ENCODE data around the gene CDH12. TPM values are rescaled to one million over a fixed set of nuclear protein-coding genes. Genes with fewer than 3 reads are reported as not detected.
"Not testable (repeated sequence)": the region's sequence is repeated elsewhere in the genome, so short reads cannot be mapped to it uniquely, and the experiment has no call there.

Gene CDH12
- polyA plus RNA-seq, 2 of the 4 experiments (the other 2 are of a cell fraction): 0.04 TPM; not detected in 1

- CTCF ChIA-PET, POLR2A ChIA-PET, FAIRE-seq: not testable (repeated sequence)
Observed at GRCh38 chr5:22154779-22155178, 698.4 kb downstream of the CDH12 start.

GRCh38 chr5:22151801-22152200 lies 701.3 kb downstream of the CDH12 start:
- H3K4me2 ChIP-seq; H3K4me3 ChIP-seq; H3K9me3 ChIP-seq; H3K4me1 ChIP-seq; H3K27ac ChIP-seq; ATAC-seq; CTCF ChIA-PET; DNase-seq (ENCODE audit: low read depth in 1 of 2, low spot score in 1 of 2); POLR2A ChIA-PET: not testable (repeated sequence)
- FAIRE-seq: peak; percentile 92
- 14% methylated on average over 9 of the region's 9 CpGs for WGBS (ENCODE audit: missing lambda C conversion rate)

More at GRCh38 chr5:22154779-22155178, 698.4 kb downstream of the CDH12 start:
- not testable (repeated sequence) for DNase-seq (ENCODE audit: low read depth in 1 of 2, low spot score in 1 of 2); H3K4me2 ChIP-seq; H3K4me1 ChIP-seq; H3K27ac ChIP-seq; H3K9me3 ChIP-seq; H3K4me3 ChIP-seq; ATAC-seq
- 3% methylated on average over 2 of the region's 2 CpGs for WGBS (ENCODE audit: missing lambda C conversion rate)

DNA sequence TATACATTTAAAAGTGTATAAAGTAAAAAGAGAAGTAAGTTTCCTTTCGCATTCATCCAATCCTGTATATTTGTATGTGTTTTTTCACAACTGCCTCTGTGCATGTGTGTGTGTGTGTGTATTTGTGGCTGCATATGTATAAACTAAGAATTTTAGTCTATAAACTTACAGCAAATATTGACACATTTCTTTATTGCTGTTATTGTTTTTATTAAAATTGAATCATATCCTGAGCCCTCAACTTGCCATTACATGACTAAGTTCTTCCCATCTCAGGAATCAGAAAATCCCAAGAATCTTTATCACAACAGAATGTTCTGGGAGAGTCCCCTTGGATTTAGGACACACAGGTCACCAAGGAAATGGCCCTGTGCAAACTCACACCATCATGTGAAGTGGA lies 712.7 kb downstream of the CDH12 start:
- WGBS (ENCODE audit: missing lambda C conversion rate): 35% methylated on average over 1 of the region's 1 CpG
- H3K4me1 ChIP-seq; H3K27ac ChIP-seq; FAIRE-seq; DNase-seq (ENCODE audit: low read depth in 1 of 2, low spot score in 1 of 2); H3K4me2 ChIP-seq; H3K9me3 ChIP-seq; H3K4me3 ChIP-seq; CTCF ChIA-PET; POLR2A ChIA-PET; ATAC-seq: not testable (repeated sequence)

GRCh38 chr5:22139662-22140300 lies 713.4 kb downstream of the CDH12 start:
- POLR2A ChIA-PET; CTCF ChIA-PET; H3K4me3 ChIP-seq; H3K9me3 ChIP-seq; DNase-seq (ENCODE audit: low read depth in 1 of 2, low spot score in 1 of 2); H3K4me1 ChIP-seq; H3K27ac ChIP-seq; H3K4me2 ChIP-seq; ATAC-seq: not testable (repeated sequence)
- WGBS (ENCODE audit: missing lambda C conversion rate): 0% methylated on average over 6 of the region's 6 CpGs
- peak; percentile 23 for FAIRE-seq

- no peak for FAIRE-seq
- CTCF ChIA-PET: no interaction called here
Observed at GRCh38 chr5:22111320-22111719, 741.8 kb downstream of the CDH12 start.

DNA sequence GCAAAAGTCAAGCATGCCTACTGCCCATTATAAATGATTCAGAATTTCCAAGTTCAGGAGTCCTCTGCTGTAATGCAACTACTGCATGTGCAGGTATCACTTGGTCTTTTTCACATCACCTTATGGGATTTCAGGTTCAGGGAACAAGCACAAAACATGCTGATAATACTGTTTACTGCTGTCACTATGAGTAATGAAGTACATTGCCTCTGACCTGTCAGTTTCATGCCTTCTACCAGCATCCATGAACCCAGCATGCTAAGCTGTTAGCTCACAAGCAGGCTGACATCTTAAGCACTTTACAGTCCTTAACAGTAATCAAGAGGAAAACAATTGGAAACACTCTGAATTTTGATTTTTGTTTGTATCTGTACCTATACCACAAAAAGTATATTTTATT lies 743.8 kb downstream of the CDH12 start:
- no peak for TF ChIP-seq KDM5A (IDR thresholded peaks at IDR 0.05)
- TF ChIP-seq POLR2AphosphoS2 (conservative IDR thresholded peaks at IDR 0.05; ENCODE audit: low read length): no peak
- no peak for TF ChIP-seq PHF8 (IDR thresholded peaks at IDR 0.05; ENCODE audit: borderline replicate concordance, low read depth)
- no peak for TF ChIP-seq EP300 (IDR thresholded peaks at IDR 0.05)
- TF ChIP-seq, protein P1, sequence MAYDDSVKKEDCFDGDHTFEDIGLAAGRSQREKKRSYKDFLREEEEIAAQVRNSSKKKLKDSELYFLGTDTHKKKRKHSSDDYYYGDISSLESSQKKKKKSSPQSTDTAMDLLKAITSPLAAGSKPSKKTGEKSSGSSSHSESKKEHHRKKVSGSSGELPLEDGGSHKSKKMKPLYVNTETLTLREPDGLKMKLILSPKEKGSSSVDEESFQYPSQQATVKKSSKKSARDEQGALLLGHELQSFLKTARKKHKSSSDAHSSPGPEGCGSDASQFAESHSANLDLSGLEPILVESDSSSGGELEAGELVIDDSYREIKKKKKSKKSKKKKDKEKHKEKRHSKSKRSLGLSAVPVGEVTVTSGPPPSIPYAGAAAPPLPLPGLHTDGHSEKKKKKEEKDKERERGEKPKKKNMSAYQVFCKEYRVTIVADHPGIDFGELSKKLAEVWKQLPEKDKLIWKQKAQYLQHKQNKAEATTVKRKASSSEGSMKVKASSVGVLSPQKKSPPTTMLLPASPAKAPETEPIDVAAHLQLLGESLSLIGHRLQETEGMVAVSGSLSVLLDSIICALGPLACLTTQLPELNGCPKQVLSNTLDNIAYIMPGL (CRISPR knock-in tag; IDR thresholded peaks at IDR 0.05; ENCODE audit: borderline replicate concordance): no peak
- TF ChIP-seq, protein P2, sequence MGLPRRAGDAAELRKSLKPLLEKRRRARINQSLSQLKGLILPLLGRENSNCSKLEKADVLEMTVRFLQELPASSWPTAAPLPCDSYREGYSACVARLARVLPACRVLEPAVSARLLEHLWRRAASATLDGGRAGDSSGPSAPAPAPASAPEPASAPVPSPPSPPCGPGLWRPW (IDR thresholded peaks at IDR 0.05): no peak
- no peak for TF ChIP-seq SMC3 (IDR thresholded peaks at IDR 0.05)
- no peak for TF ChIP-seq HOXA7 (CRISPR knock-in tag; IDR thresholded peaks at IDR 0.05)
- TF ChIP-seq HOXB13 (CRISPR knock-in tag; IDR thresholded peaks at IDR 0.05; ENCODE audit: low read depth): no peak
- no peak for TF ChIP-seq BHLHE40 (IDR thresholded peaks at IDR 0.05; ENCODE audit: low read depth, low read length)
- TF ChIP-seq RAD21 (conservative IDR thresholded peaks at IDR 0.05 in 1 of 2, IDR thresholded peaks at IDR 0.05 in 1 of 2): no peak
- TF ChIP-seq ZNF302 (CRISPR knock-in tag; IDR thresholded peaks at IDR 0.05): no peak
- TF ChIP-seq, protein P3, sequence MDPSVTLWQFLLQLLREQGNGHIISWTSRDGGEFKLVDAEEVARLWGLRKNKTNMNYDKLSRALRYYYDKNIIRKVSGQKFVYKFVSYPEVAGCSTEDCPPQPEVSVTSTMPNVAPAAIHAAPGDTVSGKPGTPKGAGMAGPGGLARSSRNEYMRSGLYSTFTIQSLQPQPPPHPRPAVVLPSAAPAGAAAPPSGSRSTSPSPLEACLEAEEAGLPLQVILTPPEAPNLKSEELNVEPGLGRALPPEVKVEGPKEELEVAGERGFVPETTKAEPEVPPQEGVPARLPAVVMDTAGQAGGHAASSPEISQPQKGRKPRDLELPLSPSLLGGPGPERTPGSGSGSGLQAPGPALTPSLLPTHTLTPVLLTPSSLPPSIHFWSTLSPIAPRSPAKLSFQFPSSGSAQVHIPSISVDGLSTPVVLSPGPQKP (IDR thresholded peaks at IDR 0.05; ENCODE audit: low read depth, low read length): no peak
- TF ChIP-seq FOSB (CRISPR knock-in tag; IDR thresholded peaks at IDR 0.05): no peak
- TF ChIP-seq EHF (CRISPR knock-in tag; IDR thresholded peaks at IDR 0.05): no peak
- no peak for TF ChIP-seq RCOR1 (IDR thresholded peaks at IDR 0.05; ENCODE audit: low read depth, low read length)
- no peak overlapping the region for H3K4me2 ChIP-seq
- ChIA-PET CTCF (no interaction called here), POLR2A (no interaction called here)
- no peaks in the 10 kb centered on the region for H3K9me3 ChIP-seq
- no peak for ATAC-seq
- no peaks in the 10 kb centered on the region for H3K4me1 ChIP-seq
- DNase-seq (ENCODE audit: low read depth in 1 of 2, low spot score in 1 of 2): no peak
- no peak overlapping the region for H3K27ac ChIP-seq
- no peak for FAIRE-seq
- H3K4me3 ChIP-seq: no peak overlapping the region

More at GRCh38 chr5:22111320-22111719, 741.8 kb downstream of the CDH12 start:
- no peak overlapping the region for H3K27ac ChIP-seq
- DNase-seq (ENCODE audit: low read depth in 1 of 2, low spot score in 1 of 2): no peak
- H3K4me1 ChIP-seq: no peaks in the 10 kb centered on the region
- H3K9me3 ChIP-seq: no peaks in the 10 kb centered on the region
- WGBS (ENCODE audit: missing lambda C conversion rate): 0% methylated on average over 3 of the region's 3 CpGs
- no peak overlapping the region for H3K4me3 ChIP-seq
- TF ChIP-seq POLR2AphosphoS2 (conservative IDR thresholded peaks at IDR 0.05; ENCODE audit: low read length): no peak
- no peak overlapping the region for H3K4me2 ChIP-seq
- ATAC-seq: no peak
- POLR2A ChIA-PET: no interaction called here
